HEK293 (cell line): ENCODE results near the gene PPFIA1.
A peak's percentile ranks its signal among the peaks of the same experiment; 100 is the strongest.

Experiments
- CTCF ChIA-PET: fragments of 350-600 bp; formaldehyde crosslinking; extraction: SDS; loops from one replicate; lab custom pipeline; 2021; ENCODE audit warnings: antibody characterized with exemption; lab: Yijun Ruan, JAX
- POLR2A ChIA-PET: fragments of 300-600 bp; formaldehyde crosslinking; extraction: SDS; loops from one replicate; lab custom pipeline; 2020; ENCODE audit warnings: antibody characterized with exemption, inconsistent platforms; lab: Yijun Ruan, JAX
- H3K27ac ChIP-seq: fragments of 200-500 bp; sonication (Bioruptor generic); 2 replicates; pipeline ENCODE4 v1.5.1; 2014; ENCODE audit warnings: low read depth, low read length, control low read depth, inconsistent platforms; ENCODE audit errors: extremely low read depth
- H3K36me3 ChIP-seq, 2 experiments: fragments of 200-500 bp in 1 of 2; sonication (Bioruptor generic) in 1 of 2; 1 replicate in 1 of 2; 2 replicates in 1 of 2; pipeline ENCODE4 v1.5.1; 2014 to 2017; ENCODE audit warnings: inconsistent platforms in 2 of 2, low read length in 2 of 2; ENCODE audit not compliant: control insufficient read depth in 2 of 2, insufficient read depth in 1 of 2
- H3K4me1 ChIP-seq: fragments of 200-500 bp; sonication (Bioruptor generic); 2 replicates; pipeline ENCODE4 v1.5.1; 2014; ENCODE audit warnings: mild to moderate bottlenecking, low read length, inconsistent platforms; ENCODE audit not compliant: control insufficient read depth, insufficient read depth
- H3K4me3 ChIP-seq: 2 replicates; pipeline ENCODE4 v1.5.1; 2011; ENCODE audit warnings: low read depth, mild to moderate bottlenecking, control low read depth, low read length, moderate library complexity
- H3K9me3 ChIP-seq: fragments of 200-500 bp; sonication (Bioruptor generic); 2 replicates; pipeline ENCODE4 v1.5.1; 2014; ENCODE audit warnings: low read depth, low read length, inconsistent platforms; ENCODE audit not compliant: control insufficient read depth, insufficient read depth
- BCL11B ChIP-seq: fragments of 450-650 bp; formaldehyde crosslinking; IDR thresholded peaks from 2 replicates; pipeline ENCODE4 v1.5.1; 2016; ENCODE audit warnings: low read depth, missing biosample characterization, missing genetic modification characterization
- EGR2 ChIP-seq: fragments of 450-650 bp; formaldehyde crosslinking; IDR thresholded peaks from 2 replicates; pipeline ENCODE4 v1.5.1; 2016; ENCODE audit warnings: low read depth, missing biosample characterization, missing genetic modification characterization
- FEZF1 ChIP-seq: fragments of 450-650 bp; formaldehyde crosslinking; IDR thresholded peaks from 2 replicates; pipeline ENCODE4 v1.5.1; 2016; ENCODE audit warnings: missing biosample characterization, missing genetic modification characterization
- KLF7 ChIP-seq: fragments of 450-650 bp; formaldehyde crosslinking; IDR thresholded peaks from 2 replicates; pipeline ENCODE4 v1.5.1; 2016; ENCODE audit warnings: missing biosample characterization, missing genetic modification characterization, borderline replicate concordance
- SETDB1 ChIP-seq: IDR thresholded peaks from one replicate; pipeline ENCODE4 v1.6.1; 2017; ENCODE audit warnings: mild to moderate bottlenecking, low read length, moderate library complexity, mixed read lengths; ENCODE audit not compliant: insufficient read length
- ZFHX2 ChIP-seq: fragments of 450-650 bp; formaldehyde crosslinking; conservative IDR thresholded peaks from 2 replicates; pipeline ENCODE4 v1.5.1; 2016; ENCODE audit warnings: missing biosample characterization, missing genetic modification characterization
- ZIC2 ChIP-seq: fragments of 450-650 bp; formaldehyde crosslinking; IDR thresholded peaks from 2 replicates; pipeline ENCODE4 v1.5.1; 2016; ENCODE audit warnings: missing biosample characterization, missing genetic modification characterization
- ZNF114 ChIP-seq: fragments of 450-650 bp; formaldehyde crosslinking; IDR thresholded peaks from 2 replicates; pipeline ENCODE4 v1.5.0; 2017; ENCODE audit warnings: missing biosample characterization, missing genetic modification characterization
- ZNF155 ChIP-seq: fragments of 450-650 bp; formaldehyde crosslinking; IDR thresholded peaks from 2 replicates; pipeline ENCODE4 v1.5.1; 2016; ENCODE audit warnings: missing biosample characterization, missing genetic modification characterization
- ZNF24 ChIP-seq: fragments of 450-650 bp; formaldehyde crosslinking; IDR thresholded peaks from 2 replicates; pipeline ENCODE4 v1.5.1; 2016; ENCODE audit warnings: missing biosample characterization, missing genetic modification characterization
- ZNF311 ChIP-seq: fragments of 450-650 bp; formaldehyde crosslinking; IDR thresholded peaks from 2 replicates; pipeline ENCODE4 v1.5.1; 2017; ENCODE audit warnings: missing biosample characterization, missing genetic modification characterization, borderline replicate concordance
- ZNF391 ChIP-seq: fragments of 450-650 bp; formaldehyde crosslinking; IDR thresholded peaks from 2 replicates; pipeline ENCODE4 v1.5.1; 2016; ENCODE audit warnings: low read depth, missing biosample characterization, missing genetic modification characterization, borderline replicate concordance
- ZNF394 ChIP-seq: fragments of 450-650 bp; formaldehyde crosslinking; IDR thresholded peaks from 2 replicates; pipeline ENCODE4 v1.5.1; 2016; ENCODE audit warnings: missing biosample characterization, missing genetic modification characterization, mild to moderate bottlenecking, moderate library complexity, borderline replicate concordance
- ZNF433 ChIP-seq: fragments of 450-650 bp; formaldehyde crosslinking; IDR thresholded peaks from 2 replicates; pipeline ENCODE4 v1.5.1; 2016; ENCODE audit warnings: missing biosample characterization, missing genetic modification characterization, low read depth
- ZNF530 ChIP-seq: fragments of 450-650 bp; formaldehyde crosslinking; IDR thresholded peaks from 2 replicates; pipeline ENCODE4 v1.5.1; 2016; ENCODE audit warnings: low read depth, missing biosample characterization, missing genetic modification characterization
- ZNF548 ChIP-seq: fragments of 450-650 bp; formaldehyde crosslinking; IDR thresholded peaks from 2 replicates; pipeline ENCODE4 v1.5.1; 2016; ENCODE audit warnings: missing biosample characterization, missing genetic modification characterization
- ZNF571 ChIP-seq: fragments of 450-650 bp; formaldehyde crosslinking; IDR thresholded peaks from 2 replicates; pipeline ENCODE4 v1.5.0; 2017; ENCODE audit warnings: missing biosample characterization, missing genetic modification characterization
- ZNF600 ChIP-seq: fragments of 450-650 bp; formaldehyde crosslinking; IDR thresholded peaks from 2 replicates; pipeline ENCODE4 v1.5.1; 2016; ENCODE audit warnings: missing biosample characterization, missing genetic modification characterization
- ZNF768 ChIP-seq: fragments of 450-650 bp; formaldehyde crosslinking; IDR thresholded peaks from 2 replicates; pipeline ENCODE4 v1.5.1; 2018; ENCODE audit warnings: missing biosample characterization, mild to moderate bottlenecking, missing genetic modification characterization
- ZSCAN16 ChIP-seq: fragments of 450-650 bp; formaldehyde crosslinking; IDR thresholded peaks from 2 replicates; pipeline ENCODE4 v1.5.1; 2016; ENCODE audit warnings: missing biosample characterization, missing genetic modification characterization
- TF ChIP-seq, protein P1 (sequence below): fragments of 450-650 bp; formaldehyde crosslinking; IDR thresholded peaks from 2 replicates; pipeline ENCODE4 v1.5.1; 2016; ENCODE audit warnings: missing biosample characterization, missing genetic modification characterization
- TF ChIP-seq, protein P2 (sequence below): fragments of 450-650 bp; formaldehyde crosslinking; IDR thresholded peaks from 2 replicates; pipeline ENCODE4 v1.5.1; 2016; ENCODE audit warnings: missing biosample characterization, missing genetic modification characterization
- TF ChIP-seq, protein P3 (sequence below): fragments of 450-650 bp; formaldehyde crosslinking; IDR thresholded peaks from 2 replicates; pipeline ENCODE4 v1.5.1; 2017; ENCODE audit warnings: missing biosample characterization, missing genetic modification characterization

The PPFIA1 gene

DNA sequence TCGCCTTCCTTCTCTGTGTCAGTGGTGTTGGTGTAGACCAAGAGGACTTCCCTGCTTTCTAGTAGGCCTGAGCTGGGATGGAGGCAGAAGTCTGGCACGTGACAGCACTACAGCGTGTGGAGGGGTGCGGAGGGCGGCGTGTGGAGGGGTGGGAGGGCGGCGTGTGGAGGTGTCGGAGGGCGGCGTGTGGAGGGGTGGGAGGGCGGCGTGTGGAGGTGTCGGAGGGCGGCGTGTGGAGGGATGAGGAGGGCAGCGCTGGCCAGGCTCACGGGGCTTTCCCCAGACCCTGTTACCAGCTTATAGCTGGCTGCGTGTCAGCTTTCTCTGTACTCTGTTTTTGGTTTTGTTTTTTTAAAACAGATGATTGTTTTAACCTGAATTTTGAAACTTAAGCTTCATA lies 82.1 kb downstream of the PPFIA1 start:
- ChIA-PET CTCF (no interaction called here), POLR2A (no interaction called here)
- TF ChIP-seq ZFHX2 (tag by site-specific recombination) (0 out of 2 replicates have a peak, but pooled peaks have one; percentile 25), EGR2 (tag by site-specific recombination) (peak; percentile 76)
- TF ChIP-seq, protein P1, sequence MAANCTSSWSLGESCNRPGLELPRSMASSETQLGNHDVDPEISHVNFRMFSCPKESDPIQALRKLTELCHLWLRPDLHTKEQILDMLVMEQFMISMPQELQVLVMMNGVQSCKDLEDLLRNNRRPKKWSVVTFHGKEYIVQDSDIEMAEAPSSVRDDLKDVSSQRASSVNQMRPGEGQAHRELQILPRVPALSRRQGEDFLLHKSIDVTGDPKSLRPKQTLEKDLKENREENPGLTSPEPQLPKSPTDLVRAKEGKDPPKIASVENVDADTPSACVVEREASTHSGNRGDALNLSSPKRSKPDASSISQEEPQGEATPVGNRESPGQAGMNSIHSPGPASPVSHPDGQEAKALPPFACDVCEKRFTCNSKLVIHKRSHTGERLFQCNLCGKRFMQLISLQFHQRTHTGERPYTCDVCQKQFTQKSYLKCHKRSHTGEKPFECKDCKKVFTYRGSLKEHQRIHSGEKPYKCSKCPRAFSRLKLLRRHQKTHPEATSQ (tag by site-specific recombination): no peak
- no peak overlapping the region for H3K4me3 ChIP-seq
- H3K27ac ChIP-seq: no peak overlapping the region
- H3K4me1 ChIP-seq: no peaks in the 10 kb centered on the region
- H3K9me3 ChIP-seq: no peaks in the 10 kb centered on the region
- H3K36me3 ChIP-seq: peaks cover 16 to 87% of the 10 kb centered on the region in 2 experiments

DNA sequence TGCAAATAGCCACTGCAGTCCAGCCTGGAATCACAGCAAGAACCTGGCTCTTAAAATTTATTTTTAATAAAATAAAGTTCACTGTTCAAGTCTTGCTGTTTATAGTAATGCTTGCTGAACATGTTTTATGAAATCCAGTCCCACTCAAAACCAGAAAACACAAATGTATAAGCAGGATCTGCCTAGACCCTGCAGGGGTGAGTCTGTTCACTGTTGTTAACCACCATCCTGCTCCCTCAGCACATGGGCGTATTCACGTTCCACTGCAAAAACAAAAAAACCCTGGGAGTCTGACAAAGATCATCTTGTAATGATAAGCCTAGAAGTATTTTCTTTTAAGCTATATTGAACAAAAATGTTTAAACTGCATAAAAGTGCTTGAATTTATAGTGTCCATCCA lies 82.8 kb downstream of the PPFIA1 start:
- Histone ChIP-seq H3K4me1 (no peaks in the 10 kb centered on the region), H3K9me3 (no peaks in the 10 kb centered on the region), H3K36me3 (peaks cover 14 to 88% of the 10 kb centered on the region in 2 experiments; a peak in 2 of 3 replicates), H3K4me3 (no peak overlapping the region), H3K27ac (no peak overlapping the region)
- ChIA-PET CTCF (no interaction called here), POLR2A (no interaction called here)
- TF ChIP-seq ZNF548 (tag by site-specific recombination) (no peak), ZNF24 (tag by site-specific recombination) (no peak), ZNF530 (tag by site-specific recombination) (no peak), KLF7 (tag by site-specific recombination) (no peak), ZNF155 (tag by site-specific recombination) (no peak), ZNF768 (tag by site-specific recombination) (no peak), SETDB1 (no peak), ZNF394 (no peak), ZNF391 (tag by site-specific recombination) (no peak), ZNF600 (tag by site-specific recombination) (no peak), FEZF1 (no peak), BCL11B (no peak)

DNA sequence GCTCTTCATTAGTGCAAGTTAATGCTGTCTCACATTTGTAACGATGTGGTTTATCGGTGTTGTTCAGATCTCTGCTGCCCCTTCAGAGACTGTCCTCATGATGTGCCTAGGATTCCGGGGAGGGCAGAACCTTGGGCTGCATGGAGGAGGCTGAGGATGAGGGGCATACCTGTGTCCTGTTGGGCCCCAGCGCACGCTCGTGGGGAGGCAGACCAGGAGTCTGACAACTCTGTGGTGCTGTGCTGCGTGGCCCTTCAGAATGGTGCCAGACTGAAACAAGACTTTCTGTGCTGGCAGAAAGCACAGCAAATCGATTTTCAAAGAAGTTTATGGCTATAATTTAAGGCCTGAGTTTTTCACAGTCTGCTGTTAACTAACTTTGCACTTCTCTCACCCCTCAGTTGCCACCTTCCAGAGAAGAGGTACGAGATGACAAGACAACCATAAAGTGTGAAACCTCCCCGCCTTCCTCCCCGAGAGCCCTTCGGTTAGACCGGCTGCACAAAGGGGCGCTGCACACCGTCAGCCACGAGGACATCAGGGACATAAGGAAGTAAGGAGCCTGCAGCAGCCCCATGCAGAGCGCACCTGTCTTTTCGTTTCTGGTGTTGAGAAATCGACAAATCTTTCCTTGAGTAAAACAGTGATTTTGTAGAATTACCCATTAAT lies 83.5 kb downstream of the PPFIA1 start:
- Histone ChIP-seq H3K4me1 (no peaks in the 10 kb centered on the region), H3K27ac (no peak overlapping the region), H3K4me3 (no peak overlapping the region)
- CTCF ChIA-PET: no interaction called here
- POLR2A ChIA-PET: no interaction called here
- TF ChIP-seq ZNF433 (tag by site-specific recombination): no peak
- no peak for TF ChIP-seq ZSCAN16 (tag by site-specific recombination)
- TF ChIP-seq ZIC2 (tag by site-specific recombination): no peak
- TF ChIP-seq ZNF311 (tag by site-specific recombination): no peak
- TF ChIP-seq ZNF114 (tag by site-specific recombination): no peak
- TF ChIP-seq ZNF571: no peak
- TF ChIP-seq, protein P2, sequence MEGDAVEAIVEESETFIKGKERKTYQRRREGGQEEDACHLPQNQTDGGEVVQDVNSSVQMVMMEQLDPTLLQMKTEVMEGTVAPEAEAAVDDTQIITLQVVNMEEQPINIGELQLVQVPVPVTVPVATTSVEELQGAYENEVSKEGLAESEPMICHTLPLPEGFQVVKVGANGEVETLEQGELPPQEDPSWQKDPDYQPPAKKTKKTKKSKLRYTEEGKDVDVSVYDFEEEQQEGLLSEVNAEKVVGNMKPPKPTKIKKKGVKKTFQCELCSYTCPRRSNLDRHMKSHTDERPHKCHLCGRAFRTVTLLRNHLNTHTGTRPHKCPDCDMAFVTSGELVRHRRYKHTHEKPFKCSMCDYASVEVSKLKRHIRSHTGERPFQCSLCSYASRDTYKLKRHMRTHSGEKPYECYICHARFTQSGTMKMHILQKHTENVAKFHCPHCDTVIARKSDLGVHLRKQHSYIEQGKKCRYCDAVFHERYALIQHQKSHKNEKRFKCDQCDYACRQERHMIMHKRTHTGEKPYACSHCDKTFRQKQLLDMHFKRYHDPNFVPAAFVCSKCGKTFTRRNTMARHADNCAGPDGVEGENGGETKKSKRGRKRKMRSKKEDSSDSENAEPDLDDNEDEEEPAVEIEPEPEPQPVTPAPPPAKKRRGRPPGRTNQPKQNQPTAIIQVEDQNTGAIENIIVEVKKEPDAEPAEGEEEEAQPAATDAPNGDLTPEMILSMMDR: no peak
- TF ChIP-seq, protein P3, sequence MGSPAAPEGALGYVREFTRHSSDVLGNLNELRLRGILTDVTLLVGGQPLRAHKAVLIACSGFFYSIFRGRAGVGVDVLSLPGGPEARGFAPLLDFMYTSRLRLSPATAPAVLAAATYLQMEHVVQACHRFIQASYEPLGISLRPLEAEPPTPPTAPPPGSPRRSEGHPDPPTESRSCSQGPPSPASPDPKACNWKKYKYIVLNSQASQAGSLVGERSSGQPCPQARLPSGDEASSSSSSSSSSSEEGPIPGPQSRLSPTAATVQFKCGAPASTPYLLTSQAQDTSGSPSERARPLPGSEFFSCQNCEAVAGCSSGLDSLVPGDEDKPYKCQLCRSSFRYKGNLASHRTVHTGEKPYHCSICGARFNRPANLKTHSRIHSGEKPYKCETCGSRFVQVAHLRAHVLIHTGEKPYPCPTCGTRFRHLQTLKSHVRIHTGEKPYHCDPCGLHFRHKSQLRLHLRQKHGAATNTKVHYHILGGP (tag by site-specific recombination): no peak
- TF ChIP-seq, all 188 proteins: peak for 0
- no peaks in the 10 kb centered on the region for H3K9me3 ChIP-seq
- H3K36me3 ChIP-seq: peaks cover 7 to 89% of the 10 kb centered on the region in 2 experiments; a peak in 2 of 3 replicates
